HUES64 (cell line): ENCODE results near the gene OPN1SW.

ENCODE experiments used
- H3K27ac ChIP-seq: 2 replicates; pipeline ENCODE4 v1.7.0; 2013; ENCODE audit warnings: low read depth, low read length, inconsistent platforms
- H3K27me3 ChIP-seq: 2 replicates; pipeline ENCODE4 v1.6.1; 2013; ENCODE audit warnings: mild to moderate bottlenecking, low read length; ENCODE audit not compliant: insufficient read depth
- H3K36me3 ChIP-seq: 2 replicates; pipeline ENCODE4 v1.6.1; 2013; ENCODE audit warnings: mild to moderate bottlenecking, low read length; ENCODE audit not compliant: insufficient read depth
- H3K4me1 ChIP-seq: 2 replicates; pipeline ENCODE4 v1.6.1; 2013; ENCODE audit warnings: mild to moderate bottlenecking, low read length, moderate library complexity; ENCODE audit not compliant: insufficient read depth
- H3K4me3 ChIP-seq: 2 replicates; pipeline ENCODE4 v1.5.1; 2013; ENCODE audit warnings: mild to moderate bottlenecking, low read length, moderate library complexity
- H3K9ac ChIP-seq: 2 replicates; pipeline ENCODE4 v1.6.1; 2013; ENCODE audit warnings: mild to moderate bottlenecking, low read depth, low read length
- H3K9me3 ChIP-seq: 2 replicates; pipeline ENCODE4 v1.6.1; 2013; ENCODE audit warnings: low read depth, low read length; ENCODE audit not compliant: insufficient read depth
- WGBS: fragments of 150-250, 120-280 bp; methylation state at CpG from one replicate; pipeline ENCODE4 v1.1.7; 2013; ENCODE audit warnings: missing lambda C conversion rate; 5-methylcytosine and 5-hydroxymethylcytosine counted together

Gene OPN1SW

GRCh38 chr7:128731184-128731583, 44.4 kb downstream of the OPN1SW start:
- Histone ChIP-seq H3K4me1 (no peaks in the 10 kb centered on the region; the same call in 1 of the 2 replicates), H3K4me3 (no peak overlapping the region), H3K9me3 (no peaks in the 10 kb centered on the region), H3K27me3 (no peaks in the 10 kb centered on the region), H3K9ac (no peak overlapping the region), H3K27ac (no peak overlapping the region), H3K36me3 (peaks cover 4% of the 10 kb centered on the region; the same call in 1 of the 2 replicates)
- 96% methylated on average over 8 of the region's 8 CpGs for WGBS

DNA sequence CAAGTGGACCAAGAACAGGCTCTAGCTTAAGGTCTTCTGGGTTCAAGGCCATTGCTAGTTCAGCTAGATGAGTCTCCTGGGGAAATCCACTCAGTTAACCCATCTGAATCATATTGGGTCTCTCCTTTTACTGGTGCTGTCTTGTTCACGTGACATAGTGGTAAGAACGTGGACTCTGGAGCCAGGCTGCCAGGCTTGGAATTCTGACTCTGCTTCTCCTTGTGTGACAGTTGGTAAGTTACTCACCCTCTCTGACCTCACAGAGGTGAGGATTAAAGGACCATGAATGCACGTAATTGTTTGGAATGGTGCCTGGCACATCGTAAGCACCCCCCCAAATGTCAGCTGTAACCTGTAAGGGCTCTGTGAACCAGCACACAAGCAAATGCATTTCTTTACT, 46.1 kb downstream of the OPN1SW start:
- no peaks in the 10 kb centered on the region; the same call in 1 of the 2 replicates for H3K4me1 ChIP-seq
- peaks cover 8% of the 10 kb centered on the region; the same call in 1 of the 2 replicates for H3K36me3 ChIP-seq
- H3K27me3 ChIP-seq = no peaks in the 10 kb centered on the region
- 89% methylated on average over 4 of the region's 4 CpGs for WGBS
- H3K4me3 ChIP-seq = no peak overlapping the region
- no peak overlapping the region for H3K27ac ChIP-seq
- no peak overlapping the region for H3K9ac ChIP-seq
- no peaks in the 10 kb centered on the region for H3K9me3 ChIP-seq

DNA sequence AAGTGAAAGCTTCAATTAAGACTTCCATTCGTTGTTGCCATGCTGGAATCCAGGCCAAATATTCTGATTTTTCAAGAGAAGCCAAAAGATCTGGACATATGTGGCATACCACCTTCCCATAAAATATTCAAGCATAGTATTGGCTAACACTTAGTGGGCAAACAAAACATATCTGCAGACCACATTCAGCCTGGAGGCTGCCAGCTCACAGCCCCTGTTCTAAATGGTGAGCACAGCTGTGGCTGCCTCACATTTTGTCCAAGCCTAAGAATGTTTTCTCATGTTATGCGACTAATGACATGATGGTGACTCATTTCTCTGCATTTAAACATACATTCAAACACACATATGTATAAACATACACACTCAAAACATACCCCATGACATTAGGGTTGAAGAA, 47.0 kb downstream of the OPN1SW start:
- no peak overlapping the region for H3K27ac ChIP-seq
- no peaks in the 10 kb centered on the region; the same call in 1 of the 2 replicates for H3K4me1 ChIP-seq
- 89% methylated on average over 2 of the region's 2 CpGs for WGBS
- H3K36me3 ChIP-seq = peaks cover 8% of the 10 kb centered on the region; the same call in 1 of the 2 replicates
- H3K9ac ChIP-seq = no peak overlapping the region
- H3K27me3 ChIP-seq = no peaks in the 10 kb centered on the region
- H3K9me3 ChIP-seq = no peaks in the 10 kb centered on the region
- H3K4me3 ChIP-seq = no peak overlapping the region

GRCh38 chr7:128727239-128727638, 48.4 kb downstream of the OPN1SW start:
- 92% methylated on average over 4 of the region's 4 CpGs for WGBS
- Histone ChIP-seq H3K27ac (no peak overlapping the region), H3K27me3 (no peaks in the 10 kb centered on the region)

GRCh38 chr7:128726737-128727072, 48.9 kb downstream of the OPN1SW start:
- 88% methylated on average over 1 of the region's 1 CpG for WGBS
- H3K4me3 ChIP-seq = no peak overlapping the region
- no peaks in the 10 kb centered on the region; the same call in 1 of the 2 replicates for H3K4me1 ChIP-seq
- H3K27ac ChIP-seq = no peak overlapping the region
- H3K36me3 ChIP-seq = peaks cover 8% of the 10 kb centered on the region; the same call in 1 of the 2 replicates
- no peak overlapping the region for H3K9ac ChIP-seq
- H3K27me3 ChIP-seq = no peaks in the 10 kb centered on the region
- H3K9me3 ChIP-seq = no peaks in the 10 kb centered on the region

More at GRCh38 chr7:128727239-128727638, 48.4 kb downstream of the OPN1SW start:
- Histone ChIP-seq H3K4me3 (no peak overlapping the region), H3K36me3 (peaks cover 8% of the 10 kb centered on the region; the same call in 1 of the 2 replicates), H3K9ac (0 out of 2 replicates have a peak overlapping the region, but pooled peaks have one; percentile 26), H3K4me1 (no peaks in the 10 kb centered on the region; the same call in 1 of the 2 replicates), H3K9me3 (no peaks in the 10 kb centered on the region)

DNA sequence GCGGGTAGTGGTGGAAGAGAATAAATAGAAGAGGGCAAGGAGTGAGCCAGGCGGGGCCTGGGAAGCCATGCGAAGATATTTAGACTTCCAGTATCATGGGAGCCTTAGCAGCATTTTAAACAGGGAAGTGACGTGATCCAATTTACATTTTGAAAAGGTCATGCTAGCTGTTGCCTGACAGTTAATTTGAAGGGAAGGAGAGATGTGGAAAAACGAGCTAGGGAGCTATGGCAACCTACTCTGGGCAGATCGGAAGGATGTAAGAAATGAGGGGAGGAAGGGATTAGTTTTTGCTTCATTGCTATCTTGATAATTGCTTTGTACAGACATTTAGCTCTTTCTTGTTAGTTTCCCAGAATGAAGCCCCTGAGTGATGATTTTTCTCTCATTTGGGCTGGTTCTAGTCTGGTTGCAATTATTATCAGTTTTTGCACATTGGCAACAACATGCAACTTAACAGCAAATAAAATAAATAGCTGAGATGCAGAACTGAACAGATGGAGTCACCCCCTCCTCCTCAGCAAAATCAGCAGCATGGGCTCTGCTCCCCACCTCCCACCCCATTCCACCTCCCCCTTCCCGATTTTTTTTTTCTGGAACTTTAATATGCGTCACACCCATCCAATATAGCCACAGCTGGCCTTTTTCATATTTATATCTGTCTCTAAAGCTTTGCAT, 49.4 kb downstream of the OPN1SW start:
- H3K9ac ChIP-seq = no peak overlapping the region
- 90% methylated on average over 8 of the region's 8 CpGs for WGBS
- peaks cover 8% of the 10 kb centered on the region; the same call in 1 of the 2 replicates for H3K36me3 ChIP-seq
- no peaks in the 10 kb centered on the region for H3K9me3 ChIP-seq
- H3K4me3 ChIP-seq = no peak overlapping the region
- H3K27ac ChIP-seq = no peak overlapping the region
- H3K4me1 ChIP-seq = no peaks in the 10 kb centered on the region; the same call in 1 of the 2 replicates
- H3K27me3 ChIP-seq = no peaks in the 10 kb centered on the region

DNA sequence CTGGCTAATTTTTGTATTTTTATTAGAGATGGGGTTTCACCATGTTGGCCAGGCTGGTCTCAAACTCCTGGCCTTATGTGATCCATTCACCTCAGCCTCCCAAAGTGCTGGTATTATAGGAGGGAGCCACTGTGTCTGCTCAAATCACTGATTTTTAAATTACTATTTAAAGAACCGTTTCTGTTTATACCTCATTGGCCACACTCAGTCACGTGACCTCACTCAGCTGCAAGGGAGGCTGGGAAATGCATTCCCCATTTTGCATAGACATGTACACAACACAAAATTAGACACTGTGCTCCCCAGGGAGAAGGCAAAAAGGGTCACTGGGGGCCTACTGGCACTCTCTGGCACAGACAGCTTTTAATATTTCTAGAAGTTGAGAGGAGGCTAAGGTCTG, 50.1 kb downstream of the OPN1SW start:
- H3K4me3 ChIP-seq = no peak overlapping the region
- H3K27ac ChIP-seq = no peak overlapping the region
- H3K4me1 ChIP-seq = no peaks in the 10 kb centered on the region; the same call in 1 of the 2 replicates
- H3K27me3 ChIP-seq = no peaks in the 10 kb centered on the region
- H3K9ac ChIP-seq = no peak overlapping the region
- peaks cover 8% of the 10 kb centered on the region; the same call in 1 of the 2 replicates for H3K36me3 ChIP-seq
- H3K9me3 ChIP-seq = no peaks in the 10 kb centered on the region
- WGBS = 93% methylated on average over 2 of the region's 2 CpGs

DNA sequence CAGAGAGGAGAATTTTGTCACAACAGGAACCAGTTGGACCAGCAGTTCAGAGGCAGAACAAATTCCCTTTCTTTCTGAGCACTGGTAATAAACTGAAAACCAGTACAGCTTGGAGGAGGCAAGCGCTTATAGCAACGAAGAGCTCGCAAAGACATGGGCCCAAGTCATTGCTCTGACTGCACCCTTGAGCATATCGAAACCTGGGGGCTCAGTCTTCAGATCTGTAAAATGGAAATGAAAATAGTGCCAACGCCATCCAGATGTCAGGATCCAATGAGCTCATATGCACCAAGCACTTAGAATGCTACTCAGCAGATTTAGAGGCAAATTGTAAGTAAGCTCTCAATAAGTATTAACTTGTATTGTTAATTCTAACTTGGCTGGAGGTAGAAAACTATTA, 50.9 kb downstream of the OPN1SW start:
- no peak overlapping the region for H3K9ac ChIP-seq
- no peaks in the 10 kb centered on the region; the same call in 1 of the 2 replicates for H3K4me1 ChIP-seq
- H3K27ac ChIP-seq = no peak overlapping the region
- 97% methylated on average over 5 of the region's 5 CpGs for WGBS
- no peaks in the 10 kb centered on the region for H3K9me3 ChIP-seq
- H3K4me3 ChIP-seq = no peak overlapping the region
- peaks cover 8% of the 10 kb centered on the region; the same call in 1 of the 2 replicates for H3K36me3 ChIP-seq
- H3K27me3 ChIP-seq = no peaks in the 10 kb centered on the region
